Dermis blood vessel endothelial cell (primary cell): ENCODE results near the gene LAMTOR4. TPM values are rescaled to one million over a fixed set of nuclear protein-coding genes. Genes with fewer than 3 reads are reported as not detected.

ENCODE experiments used
- total RNA-seq: library from RNA; depleted of rRNA; stranded (reverse); fragments of >200 nt; gene quantifications from 2 replicates; pipeline ENCODE4 v1.2.3, GENCODE V29; 2014

LAMTOR4 gene
- total RNA-seq, 1 donor from 2014 or later = 133 TPM

Other genes with a start within 250 kb of the LAMTOR4 start
- gene TRIM4, start 229.4 kb upstream of the LAMTOR4 start, total RNA-seq = 29.6 and 30.9 TPM in 2 replicates
- 0.42 and 0.51 TPM in 2 replicates for gene GJC3, start 219.3 kb upstream of the LAMTOR4 start, total RNA-seq
- gene AZGP1, start 172.9 kb upstream of the LAMTOR4 start, total RNA-seq = not detected in 2 replicates
- gene ZKSCAN1, start 133.3 kb upstream of the LAMTOR4 start, total RNA-seq = 42.6 and 50.9 TPM in 2 replicates
- gene ZSCAN21, start 99.1 kb upstream of the LAMTOR4 start, total RNA-seq = 9.9 and 11.2 TPM in 2 replicates
- 34.8 and 37.1 TPM in 2 replicates for gene ZNF3, start 67.2 kb upstream of the LAMTOR4 start, total RNA-seq
- 59.1 and 99.7 TPM in 2 replicates for gene COPS6, start 59.9 kb upstream of the LAMTOR4 start, total RNA-seq
- gene MCM7, start 47.5 kb upstream of the LAMTOR4 start, total RNA-seq = 63.3 and 138 TPM in 2 replicates
- 16.8 and 24.3 TPM in 2 replicates for gene AP4M1, start 47.3 kb upstream of the LAMTOR4 start, total RNA-seq
- 37.1 and 78.6 TPM in 2 replicates for gene TAF6, start 29.6 kb upstream of the LAMTOR4 start, total RNA-seq
- gene CNPY4, start 29.3 kb upstream of the LAMTOR4 start, total RNA-seq = 31.2 and 39.5 TPM in 2 replicates
- 2.4 and 3.7 TPM in 2 replicates for gene MBLAC1, start 22.0 kb upstream of the LAMTOR4 start, total RNA-seq
- gene TRAPPC14, start 9.8 kb downstream of the LAMTOR4 start, total RNA-seq = 4.1 and 4.7 TPM in 2 replicates
- gene GAL3ST4, start 19.7 kb downstream of the LAMTOR4 start, total RNA-seq = 0.17 and 0.88 TPM in 2 replicates
- gene GPC2, start 28.5 kb downstream of the LAMTOR4 start, total RNA-seq = 2.8 and 4.4 TPM in 2 replicates
- 0.17 and 0.23 TPM in 2 replicates for gene STAG3, start 29.0 kb downstream of the LAMTOR4 start, total RNA-seq
- not detected in 2 replicates for gene PVRIG, start 71.0 kb downstream of the LAMTOR4 start, total RNA-seq
- not detected in 2 replicates for gene SPDYE3, start 158.8 kb downstream of the LAMTOR4 start, total RNA-seq
- gene PILRB, start 209.2 kb downstream of the LAMTOR4 start, total RNA-seq = 11.6 and 17.0 TPM in 2 replicates
- gene PILRA, start 224.6 kb downstream of the LAMTOR4 start, total RNA-seq = 0.68 TPM in 1 of 2 replicates, not detected in the other